NCI-H2171 treated with DMSO at 0.1 percent for 48 hours (cell line): ENCODE results near the gene TRAPPC2L.
"Not testable (repeated sequence)": the region's sequence is repeated elsewhere in the genome, so short reads cannot be mapped to it uniquely, and the experiment has no call there.

Experiments used
- DNase-seq: peaks from one replicate; lab custom pipeline; 2025; lab: John Stamatoyannopoulos, UW

TRAPPC2L gene

GRCh38 chr16:88819126-88819525 lies 37.8 kb upstream of the TRAPPC2L start:
- DNase-seq: no peak

- DNase-seq: no peak
These were observed 36.4 kb upstream of the TRAPPC2L start for GRCh38 chr16:88820385-88821025.

- no peak for DNase-seq
These were observed 35.6 kb upstream of the TRAPPC2L start for GRCh38 chr16:88821168-88821850.

DNA sequence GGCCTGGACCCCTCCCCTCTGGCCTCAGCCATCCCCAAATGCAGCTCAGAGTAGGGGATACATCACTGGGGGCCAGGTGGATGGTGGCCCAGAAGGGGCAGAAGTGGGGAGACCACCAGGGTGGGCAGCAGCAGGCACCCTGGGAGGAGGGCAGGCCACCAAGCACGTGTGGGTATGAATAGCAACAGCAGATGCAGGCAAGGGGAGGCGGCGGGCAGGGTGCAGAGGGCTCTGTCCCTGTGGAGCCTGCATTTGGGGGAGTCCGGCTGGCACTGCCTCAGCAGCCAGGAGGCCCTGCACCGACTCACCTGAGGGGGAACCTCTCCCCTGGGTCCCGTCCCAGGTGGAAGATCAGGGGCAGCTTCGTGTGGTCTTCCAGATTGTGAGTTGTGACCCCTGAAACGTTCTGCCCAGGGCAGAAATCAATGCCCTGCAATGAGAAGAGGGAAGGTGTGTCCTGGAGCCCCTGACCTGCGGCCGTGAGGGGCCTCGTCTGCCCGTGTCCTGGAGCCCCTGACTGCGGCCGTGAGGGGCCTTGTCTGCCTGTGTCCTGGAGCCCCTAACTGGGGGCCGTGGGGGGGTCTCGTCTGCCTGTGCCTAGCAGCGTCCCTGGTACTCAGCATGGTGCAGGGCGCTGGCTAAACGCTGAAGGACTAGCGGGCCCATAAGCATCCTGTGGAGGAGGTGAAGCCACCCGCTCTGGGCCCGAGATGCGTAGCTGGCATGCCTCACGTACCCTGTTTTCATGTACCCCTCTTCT lies 34.5 kb upstream of the TRAPPC2L start:
- DNase-seq: no peak

- not testable (repeated sequence) for DNase-seq
These were observed 33.3 kb upstream of the TRAPPC2L start for GRCh38 chr16:88823646-88824045.

- no peak for DNase-seq
These were observed 32.5 kb upstream of the TRAPPC2L start for GRCh38 chr16:88824256-88825077.

GRCh38 chr16:88825146-88825545 lies 31.8 kb upstream of the TRAPPC2L start:
- no peak for DNase-seq

DNA sequence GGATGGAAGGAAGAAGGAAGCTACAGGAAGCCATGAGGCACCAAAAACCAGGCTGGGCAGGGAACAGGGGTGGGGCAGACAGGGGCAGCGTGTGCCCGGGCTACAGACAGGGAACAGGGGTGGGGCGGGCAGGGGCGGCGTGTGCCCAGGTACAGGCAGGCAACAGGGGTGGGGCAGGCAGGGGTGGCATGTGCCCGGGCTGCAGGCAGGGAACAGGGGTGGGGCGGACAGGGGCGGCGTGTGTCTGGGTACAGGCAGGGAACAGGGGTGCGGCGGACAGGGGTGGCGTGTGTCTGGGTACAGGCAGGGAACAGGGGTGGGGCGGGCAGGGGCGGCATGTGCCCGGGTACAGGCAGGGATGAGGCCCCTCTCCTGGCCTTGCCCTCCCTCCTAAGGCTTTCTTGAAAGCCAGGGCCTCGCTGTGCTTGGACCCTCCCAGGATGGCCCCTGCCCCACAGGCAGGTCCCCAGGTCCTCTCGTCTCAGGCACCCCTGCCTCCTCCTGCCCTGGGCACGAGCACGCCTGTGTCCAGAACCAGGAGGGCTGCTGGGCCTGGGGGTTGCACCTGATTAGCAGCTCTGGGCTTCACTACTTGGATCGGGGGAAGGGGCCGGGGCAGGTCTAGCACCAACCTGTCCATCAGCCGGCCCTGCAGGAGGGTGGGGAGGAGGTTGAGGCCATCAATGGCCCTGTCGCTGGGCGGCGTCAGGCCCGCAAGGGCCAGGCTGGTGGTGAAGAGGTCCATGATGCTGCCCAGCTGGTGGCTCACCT lies 30.7 kb upstream of the TRAPPC2L start:
- no peak for DNase-seq

- DNase-seq: no peak
These were observed 29.2 kb upstream of the TRAPPC2L start for GRCh38 chr16:88827727-88828126.

DNA sequence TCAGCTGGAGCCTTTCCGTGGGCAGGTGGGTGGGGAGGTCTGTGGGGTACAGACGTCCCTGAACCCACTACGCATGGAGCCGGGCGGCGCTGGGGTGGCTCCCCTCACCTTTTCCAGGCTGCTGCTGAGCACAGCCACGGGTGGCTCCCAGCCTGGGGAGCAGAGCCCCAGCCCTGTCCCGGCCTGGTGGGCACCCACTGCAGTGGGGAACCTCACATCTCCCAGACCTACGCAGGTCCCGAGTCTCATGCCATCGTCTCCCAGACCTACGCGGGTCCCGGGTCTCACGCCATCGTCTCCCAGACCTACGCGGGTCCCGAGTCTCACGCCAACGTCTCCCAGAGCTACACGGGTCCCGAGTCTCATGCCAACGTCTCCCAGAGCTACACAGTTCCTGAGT lies 28.2 kb upstream of the TRAPPC2L start:
- DNase-seq: no peak

- DNase-seq: peak; percentile 24
These were observed 26.7 kb upstream of the TRAPPC2L start for GRCh38 chr16:88830258-88830657.

DNA sequence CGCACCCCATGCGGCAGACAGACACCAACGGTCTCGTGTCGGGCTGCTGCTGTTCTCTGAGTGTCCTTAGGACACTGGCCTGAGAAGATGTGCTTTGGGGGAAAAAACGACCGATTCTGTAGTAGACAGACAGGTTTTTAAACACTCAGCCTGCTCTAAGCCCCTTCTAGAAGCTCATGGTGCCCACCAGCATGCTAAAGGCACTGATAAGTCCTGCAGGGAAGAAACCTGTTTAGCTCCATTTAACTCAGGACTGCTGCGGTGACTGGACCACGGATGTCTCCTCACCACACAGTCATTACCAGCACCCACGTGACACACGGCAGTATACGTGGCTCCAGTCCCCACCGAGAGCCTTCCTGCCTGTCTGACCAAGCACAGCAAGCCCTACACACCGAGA lies 26.1 kb upstream of the TRAPPC2L start:
- no peak for DNase-seq

DNA sequence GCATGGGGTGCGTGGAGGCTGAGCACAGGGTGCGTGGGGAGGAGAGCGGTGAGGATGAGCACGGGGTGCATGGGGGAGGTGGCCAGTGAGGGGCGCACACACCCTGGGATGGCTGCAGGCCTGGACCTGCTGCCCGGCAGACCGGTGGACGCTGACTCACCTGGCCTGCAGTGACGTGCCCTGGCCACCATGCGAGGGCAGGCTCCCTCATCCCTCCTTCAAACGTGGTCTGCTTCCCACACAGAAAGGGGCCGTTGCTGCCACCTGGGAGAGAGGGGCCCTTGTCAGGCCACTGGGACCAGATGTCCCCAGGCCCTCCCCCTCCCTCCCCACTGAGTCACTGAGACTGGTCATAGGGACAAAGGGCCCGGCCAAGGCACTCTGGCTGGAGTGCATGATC lies 25.1 kb upstream of the TRAPPC2L start:
- no peak for DNase-seq

GRCh38 chr16:88833086-88833485 lies 23.8 kb upstream of the TRAPPC2L start:
- no peak for DNase-seq

- no peak for DNase-seq
These were observed 22.3 kb upstream of the TRAPPC2L start for GRCh38 chr16:88834670-88835069.

GRCh38 chr16:88835383-88835782 lies 21.5 kb upstream of the TRAPPC2L start:
- no peak for DNase-seq

DNA sequence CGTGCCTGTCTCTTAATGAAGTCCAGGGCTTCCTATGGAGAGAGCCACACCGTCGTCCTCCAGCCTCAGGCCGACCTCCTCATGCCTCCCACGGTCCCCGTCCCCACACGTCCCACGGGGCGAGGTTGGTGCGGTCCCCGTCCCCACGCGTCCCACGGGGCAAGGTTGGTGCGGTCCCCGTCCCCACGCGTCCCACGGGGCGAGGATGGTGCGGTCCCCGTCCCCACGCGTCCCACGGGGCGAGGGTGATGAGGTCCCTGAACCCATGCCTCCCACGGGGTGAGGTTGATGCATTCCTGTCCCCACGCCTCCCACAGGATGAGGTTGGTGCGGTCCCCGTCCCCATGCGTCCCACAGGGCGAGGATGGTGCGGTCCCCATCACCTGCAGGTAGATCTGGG lies 21.1 kb upstream of the TRAPPC2L start:
- DNase-seq: no peak

DNA sequence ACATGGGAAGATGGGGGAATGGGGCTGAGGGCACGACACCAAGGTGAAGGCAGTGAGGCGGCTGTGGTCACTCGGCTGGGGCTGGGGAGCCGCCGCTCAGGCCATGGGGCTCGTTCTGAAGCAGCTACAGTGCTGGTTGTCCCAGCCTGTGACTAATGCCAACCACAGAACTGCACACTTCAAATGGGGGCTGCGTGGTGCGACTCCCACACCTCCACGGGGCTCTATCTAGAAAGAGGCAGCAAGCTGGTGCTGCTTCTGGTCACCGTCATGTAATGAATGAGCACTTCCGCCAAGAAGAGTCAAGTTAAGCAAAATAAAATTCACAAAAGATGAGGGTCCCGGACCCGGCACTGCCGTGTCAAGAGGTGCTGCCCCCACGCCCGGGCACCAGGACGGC lies 20.1 kb upstream of the TRAPPC2L start:
- DNase-seq: no peak

DNA sequence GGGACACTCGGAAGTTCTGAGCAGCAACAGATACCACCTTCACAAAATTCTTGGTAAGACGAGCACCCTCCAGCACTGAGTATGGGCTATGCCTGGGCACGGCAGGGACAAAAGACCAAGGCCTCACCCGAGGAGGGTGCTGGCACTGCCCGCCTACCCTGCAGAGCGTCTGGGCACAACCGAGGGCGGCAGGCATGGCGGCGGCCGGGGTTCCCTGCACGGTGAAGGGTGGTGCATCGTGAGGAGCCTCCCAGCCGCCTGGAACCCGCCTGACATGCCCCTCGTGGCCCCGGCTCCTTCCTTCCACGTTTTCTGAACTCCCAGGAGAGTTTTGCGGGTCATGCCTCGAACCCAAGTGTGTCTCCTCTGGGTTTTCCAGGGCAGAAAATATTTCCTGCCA lies 19.1 kb upstream of the TRAPPC2L start:
- no peak for DNase-seq

DNA sequence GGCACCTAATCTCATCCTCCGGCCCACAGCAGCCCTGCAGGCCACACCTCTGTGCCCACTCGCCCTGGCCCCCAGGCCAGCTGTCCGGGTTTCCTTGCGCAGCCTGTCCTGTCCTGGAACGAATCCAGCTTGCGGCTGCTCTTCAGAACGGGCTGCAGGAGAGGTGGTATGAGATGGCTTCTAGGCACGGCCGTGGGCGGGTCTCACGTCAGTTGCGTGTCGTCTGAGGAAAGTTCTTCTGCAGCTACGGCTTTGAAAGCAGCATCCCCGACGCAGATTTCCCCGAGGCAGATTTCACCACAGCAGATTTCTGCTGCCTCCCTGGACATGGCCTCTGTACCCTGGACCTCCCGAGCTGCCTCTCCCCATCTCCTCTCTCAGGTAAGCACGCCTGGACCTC lies 18.4 kb upstream of the TRAPPC2L start:
- DNase-seq: no peak

- DNase-seq: no peak
These were observed 17.8 kb upstream of the TRAPPC2L start for GRCh38 chr16:88839026-88839529.
